Adipocyte (in vitro differentiated cells): Measurements from ENCODE around the gene NUP58.

ENCODE experiments used
- DNase-seq: peaks from one replicate; pipeline ENCODE4 v3.0.0-alpha.2; 2015; ENCODE audit warnings: low read depth
- H3K27me3 ChIP-seq: replicated peaks from 2 replicates; pipeline ENCODE4 v1.7.0; 2013; ENCODE audit warnings: mild to moderate bottlenecking, low read length, moderate library complexity; ENCODE audit not compliant: control insufficient read depth, insufficient read depth
- H3K36me3 ChIP-seq: 2 replicates; pipeline ENCODE4 v1.7.0; 2013; ENCODE audit warnings: low read length, mild to moderate bottlenecking, moderate library complexity; ENCODE audit not compliant: control insufficient read depth, insufficient read depth, severe bottlenecking
- H3K4me1 ChIP-seq: 2 replicates; pipeline ENCODE4 v1.7.0; 2013; ENCODE audit warnings: mild to moderate bottlenecking, low read length, moderate library complexity; ENCODE audit not compliant: control insufficient read depth, insufficient read depth
- H3K4me3 ChIP-seq: 2 replicates; pipeline ENCODE4 v1.7.0; 2013; ENCODE audit warnings: mild to moderate bottlenecking, low read length, moderate library complexity
- H3K9ac ChIP-seq: 2 replicates; pipeline ENCODE4 v1.7.0; 2013; ENCODE audit warnings: mild to moderate bottlenecking, low read length, moderate library complexity
- H3K9me3 ChIP-seq: 2 replicates; pipeline ENCODE4 v1.7.0; 2013; ENCODE audit warnings: mild to moderate bottlenecking, low read length, moderate library complexity; ENCODE audit not compliant: control insufficient read depth

NUP58 gene

DNA sequence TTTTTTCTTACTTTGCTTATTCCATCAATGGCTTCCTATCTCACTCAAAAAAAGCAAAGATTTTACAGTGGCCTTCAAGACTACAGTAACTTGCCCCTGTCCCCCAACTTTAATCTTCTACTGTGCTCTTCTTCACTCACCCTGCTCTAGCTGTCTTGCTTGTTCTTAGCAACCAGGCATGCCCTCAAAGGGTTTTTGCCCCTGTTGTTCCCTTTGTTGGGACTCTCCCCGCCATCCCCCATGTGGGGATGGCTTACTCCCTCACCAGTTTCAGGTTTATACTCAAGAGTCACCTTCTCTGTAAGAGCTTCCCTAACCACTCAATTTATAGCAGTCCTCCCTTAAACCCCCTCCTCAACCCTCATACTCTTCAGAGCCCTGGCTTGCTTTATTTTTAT lies 19.5 kb upstream of the NUP58 start:
- peaks cover 8% of the 10 kb centered on the region for H3K4me1 ChIP-seq
- DNase-seq: no peak
- H3K9ac ChIP-seq: no peak overlapping the region

DNA sequence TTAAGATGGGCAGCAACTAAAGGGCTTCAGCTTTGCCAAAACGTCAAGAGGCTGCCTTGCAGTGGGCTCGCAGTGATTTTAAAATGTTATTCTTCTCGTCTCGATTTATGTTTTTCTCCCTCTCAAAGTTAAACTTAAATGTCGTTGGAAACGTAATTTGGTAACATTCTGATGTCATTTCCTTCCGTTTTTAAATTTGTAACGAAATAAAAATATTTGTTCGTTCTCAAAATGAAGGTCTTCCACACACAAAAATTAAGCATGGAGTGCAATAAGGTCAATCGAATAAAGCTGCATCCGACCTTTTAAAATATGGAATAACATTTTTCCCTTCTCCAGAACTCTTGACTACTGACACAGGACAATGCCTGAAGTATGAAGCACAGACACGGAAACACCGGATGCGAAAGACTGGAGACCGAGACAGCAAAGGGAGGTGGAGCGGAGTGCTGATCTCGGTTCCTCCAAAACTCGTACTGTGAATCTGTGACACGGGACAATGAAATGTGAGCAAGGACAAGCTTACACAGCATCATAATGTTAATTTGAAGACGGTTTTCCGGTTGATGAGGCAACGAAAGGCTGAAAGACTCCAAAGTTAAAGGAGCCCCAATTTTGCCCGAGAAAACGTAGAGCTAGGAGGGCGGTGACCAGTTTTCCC lies 15.0 kb upstream of the NUP58 start:
- Histone ChIP-seq H3K36me3 (no peaks in the 10 kb centered on the region), H3K4me3 (peak overlapping the region; percentile 96), H3K27me3 (no peaks in the 10 kb centered on the region), H3K4me1 (peaks cover 8% of the 10 kb centered on the region), H3K9ac (peak overlapping the region; percentile 94), H3K9me3 (no peaks in the 10 kb centered on the region)
- DNase-seq: peak; percentile 78

More for the DNA sequence above, 19.5 kb upstream of the NUP58 start:
- no peaks in the 10 kb centered on the region for H3K27me3 ChIP-seq
- no peaks in the 10 kb centered on the region for H3K36me3 ChIP-seq
- H3K9me3 ChIP-seq: no peaks in the 10 kb centered on the region
- no peak overlapping the region for H3K4me3 ChIP-seq

DNA sequence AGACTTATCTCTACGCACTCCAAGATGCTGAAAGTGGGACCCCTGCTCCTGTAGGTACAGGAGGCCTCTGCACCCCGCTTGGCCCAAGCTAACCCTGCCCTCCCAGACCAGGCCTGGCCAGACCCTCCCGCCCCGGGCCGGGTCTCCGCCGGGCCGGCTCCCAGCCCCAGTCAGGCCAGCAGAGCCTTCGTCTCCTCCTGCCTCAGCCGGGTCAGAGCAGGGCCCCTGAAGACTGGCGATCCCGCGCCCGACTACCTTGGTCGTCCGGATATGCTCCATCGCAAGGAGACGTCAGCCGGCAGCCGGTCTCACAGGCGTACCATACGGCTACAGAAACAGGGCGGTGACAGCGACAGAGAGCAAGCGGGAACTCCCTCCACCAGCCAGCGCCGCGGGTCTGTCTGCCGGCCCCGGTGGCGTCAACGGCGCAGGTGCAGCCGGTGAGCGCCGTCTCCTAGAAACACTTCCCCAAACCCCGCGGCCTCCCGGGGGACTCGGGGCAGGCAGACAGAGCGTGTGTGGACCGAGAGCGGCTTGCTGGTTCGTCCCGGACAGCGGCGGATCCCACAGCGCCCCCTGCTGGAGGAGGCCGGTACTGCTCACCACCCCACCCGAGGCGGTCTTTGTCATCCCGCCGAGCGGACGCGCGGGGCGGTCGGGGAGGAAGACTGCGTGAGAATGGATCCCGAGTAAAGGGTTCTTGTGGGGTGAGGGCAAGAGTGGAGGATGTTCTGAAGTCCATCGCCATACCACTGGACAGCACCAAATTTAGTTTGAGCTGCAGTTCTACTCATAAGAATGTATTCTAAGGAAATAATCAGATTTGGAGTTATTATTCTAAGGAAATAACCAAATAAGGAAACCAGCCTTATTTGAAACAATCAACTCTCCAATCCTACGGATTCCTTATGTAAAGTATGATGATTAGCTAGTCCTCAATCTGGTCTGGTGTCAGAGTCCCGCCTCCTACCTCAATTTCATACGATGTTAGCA lies 14.2 kb upstream of the NUP58 start, which contains the start of gene MTMR6:
TSS of gene MTMR6 (minus strand) at position 520 of the 993 bp plus-strand sequence. CDS start at position 279, 241 bp downstream.
- Histone ChIP-seq H3K4me3 (peak within 1 kb of the TSS; percentile 96), H3K27me3 (no peaks in the 10 kb centered on the region), H3K4me1 (peaks cover 8% of the 10 kb centered on the region), H3K36me3 (no peaks in the 10 kb centered on the region), H3K9me3 (no peaks in the 10 kb centered on the region), H3K9ac (peak within 1 kb of the TSS; percentile 94)
- DNase-seq: peak; percentile 95

DNA sequence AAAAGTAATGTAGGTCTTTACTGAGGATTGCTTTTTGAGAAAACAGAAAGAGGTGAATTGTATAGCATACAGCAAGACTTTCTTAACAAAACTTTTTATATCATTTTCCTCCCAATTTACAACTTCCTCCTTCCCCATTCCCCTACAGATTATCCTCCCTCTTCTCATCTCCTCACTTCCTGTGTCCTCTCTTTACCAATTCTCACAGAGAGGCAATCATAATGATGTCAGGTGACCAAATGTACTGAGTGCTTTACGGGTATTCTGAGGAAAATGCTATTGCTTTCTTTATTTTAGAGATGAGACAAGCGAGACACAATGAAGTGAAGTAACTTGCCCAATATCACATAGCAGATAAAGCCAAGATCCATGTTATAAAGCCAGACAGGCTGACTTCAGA lies 12.5 kb upstream of the NUP58 start:
- Histone ChIP-seq H3K9ac (no peak overlapping the region), H3K9me3 (no peaks in the 10 kb centered on the region), H3K36me3 (no peaks in the 10 kb centered on the region), H3K4me1 (peaks cover 8% of the 10 kb centered on the region), H3K4me3 (no peak overlapping the region), H3K27me3 (no peaks in the 10 kb centered on the region)
- DNase-seq: no peak

DNA sequence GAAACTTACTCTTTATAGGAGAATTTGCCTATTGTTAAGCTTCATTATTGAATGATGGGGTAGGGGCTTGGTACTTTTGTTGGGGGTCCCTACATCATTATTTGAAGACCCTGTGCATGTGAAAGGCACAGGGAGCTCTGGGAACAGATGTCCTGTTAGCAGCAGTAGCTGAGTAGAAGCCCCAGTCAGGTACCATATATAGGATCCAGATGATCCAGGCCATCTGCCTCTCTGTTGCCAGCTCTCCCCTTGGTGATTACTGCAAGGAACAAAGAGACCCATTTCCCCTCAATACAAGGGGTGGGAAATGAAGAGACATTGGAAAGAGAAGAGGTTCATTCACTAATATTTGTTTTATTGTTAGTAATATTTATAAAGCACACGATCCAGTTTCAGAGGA lies 9.7 kb upstream of the NUP58 start:
- Histone ChIP-seq H3K9ac (no peak overlapping the region), H3K27me3 (peaks cover 13% of the 10 kb centered on the region), H3K4me3 (no peak overlapping the region), H3K9me3 (no peaks in the 10 kb centered on the region), H3K4me1 (no peaks in the 10 kb centered on the region), H3K36me3 (no peaks in the 10 kb centered on the region)
- DNase-seq: no peak

DNA sequence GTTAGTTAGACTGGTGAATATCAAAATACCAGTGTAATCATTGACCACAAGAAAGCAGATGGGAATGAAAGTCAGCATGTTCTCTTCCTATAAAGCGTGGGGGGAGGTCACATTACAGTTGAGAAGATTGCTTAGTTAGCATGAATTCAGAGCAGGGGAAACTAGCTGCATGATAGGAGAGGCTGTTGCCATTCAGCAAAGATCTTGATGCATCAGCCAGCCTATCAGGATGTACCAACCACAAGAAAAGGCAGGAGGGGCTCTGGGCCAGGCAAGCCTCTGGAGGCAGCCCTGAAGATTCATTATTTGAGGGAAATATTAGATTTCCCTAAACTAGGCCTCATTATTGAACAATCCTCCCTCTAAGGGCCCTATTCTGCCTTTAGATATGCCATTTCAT lies 9.1 kb upstream of the NUP58 start:
- Histone ChIP-seq H3K4me3 (no peak overlapping the region), H3K9ac (no peak overlapping the region), H3K36me3 (no peaks in the 10 kb centered on the region), H3K27me3 (peaks cover 16% of the 10 kb centered on the region), H3K9me3 (no peaks in the 10 kb centered on the region), H3K4me1 (no peaks in the 10 kb centered on the region)
- no peak for DNase-seq

DNA sequence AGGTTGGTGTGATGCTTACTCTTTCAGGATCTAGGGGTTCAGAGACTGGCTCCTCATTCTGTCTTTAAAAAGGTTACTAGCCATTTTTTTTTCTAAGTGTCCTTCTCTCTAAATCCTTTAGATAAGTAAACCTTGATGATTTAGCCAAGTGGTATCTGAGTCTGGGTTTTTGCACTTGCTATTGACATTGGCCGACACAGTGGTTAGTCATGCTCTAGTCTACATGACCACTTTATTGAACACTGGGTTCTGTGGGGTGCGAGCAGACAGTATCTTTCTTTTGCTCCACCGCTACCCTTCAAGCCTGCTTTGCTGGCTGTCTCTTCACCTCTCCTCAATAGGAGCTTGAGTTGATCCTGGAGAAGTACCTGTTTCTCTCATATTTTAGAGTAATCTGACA lies 6.2 kb upstream of the NUP58 start:
- no peak for DNase-seq
- Histone ChIP-seq H3K9ac (no peak overlapping the region), H3K4me3 (no peak overlapping the region), H3K4me1 (no peaks in the 10 kb centered on the region), H3K27me3 (peaks cover 16% of the 10 kb centered on the region), H3K36me3 (no peaks in the 10 kb centered on the region), H3K9me3 (no peaks in the 10 kb centered on the region)

DNA sequence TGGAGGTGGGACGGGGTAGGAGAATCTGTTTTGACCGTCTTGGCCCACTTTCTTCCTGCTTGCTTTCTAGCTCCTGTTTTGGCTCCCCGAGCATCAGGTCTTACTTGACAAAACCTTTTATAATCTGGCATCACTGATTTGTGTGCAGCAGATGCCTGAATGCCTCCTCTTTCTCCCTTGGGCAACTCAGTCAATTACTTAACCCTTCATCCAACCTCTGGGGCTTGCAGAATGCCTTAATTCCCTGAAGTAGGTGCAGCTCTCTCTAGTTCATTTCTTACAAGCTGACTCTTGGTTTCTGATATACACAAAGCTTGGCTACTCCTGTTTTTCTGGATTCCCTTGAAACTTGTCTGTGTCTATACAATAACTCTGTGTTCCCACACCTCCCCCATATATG lies 5.7 kb upstream of the NUP58 start:
- H3K9ac ChIP-seq: no peak overlapping the region
- H3K27me3 ChIP-seq: peaks cover 16% of the 10 kb centered on the region
- H3K4me3 ChIP-seq: no peak overlapping the region
- no peak for DNase-seq
- H3K9me3 ChIP-seq: no peaks in the 10 kb centered on the region
- H3K4me1 ChIP-seq: no peaks in the 10 kb centered on the region
- no peaks in the 10 kb centered on the region for H3K36me3 ChIP-seq

DNA sequence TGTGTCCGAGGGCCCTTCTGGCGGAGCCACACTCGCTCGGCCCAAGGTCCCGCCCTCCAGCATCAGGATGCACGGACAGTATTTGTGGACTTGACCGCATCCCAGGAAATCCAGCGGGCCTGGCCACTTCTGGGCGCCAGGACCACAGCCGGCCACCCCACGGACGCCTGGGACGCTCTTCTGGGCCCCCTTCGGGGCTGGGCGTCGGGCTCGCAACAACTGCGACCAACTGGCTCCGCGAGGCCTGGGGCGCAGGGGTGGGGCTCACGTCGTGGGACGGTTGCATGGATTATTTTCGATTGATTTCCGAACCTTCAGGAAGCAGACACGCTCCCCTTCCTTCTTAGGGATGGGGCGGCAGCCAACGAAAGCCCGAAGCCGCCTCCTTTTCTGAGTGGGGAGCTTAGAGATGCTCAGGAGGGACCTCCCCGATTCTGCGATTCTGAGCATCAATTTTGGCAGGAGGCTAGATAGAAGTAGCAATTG lies 521 bp upstream of the NUP58 start:
- H3K36me3 ChIP-seq: peaks cover 6% of the 10 kb centered on the region
- peak overlapping the region; percentile 98 for H3K4me3 ChIP-seq
- peaks cover 13% of the 10 kb centered on the region for H3K4me1 ChIP-seq
- H3K9ac ChIP-seq: peak overlapping the region; percentile 96
- H3K9me3 ChIP-seq: no peaks in the 10 kb centered on the region
- H3K27me3 ChIP-seq: peaks cover 10% of the 10 kb centered on the region
- DNase-seq: no peak

DNA sequence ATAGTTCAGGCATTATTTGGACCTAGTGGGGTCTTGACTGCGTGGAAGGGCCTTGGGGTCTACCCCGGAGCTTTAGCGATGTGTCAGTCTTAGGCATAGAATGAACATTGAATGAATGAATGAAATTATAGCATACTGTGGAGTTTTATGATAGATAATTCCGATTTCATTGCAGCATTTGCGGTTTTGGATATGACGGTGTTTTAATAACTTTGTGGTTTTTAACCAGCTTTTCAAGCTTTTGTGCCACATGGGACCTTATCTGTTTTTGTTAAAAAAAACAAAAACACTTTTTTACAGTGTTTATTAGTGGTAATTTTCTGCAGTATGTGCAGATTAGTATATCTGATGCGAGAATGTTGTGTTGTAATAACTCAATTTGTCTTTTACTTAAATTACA lies 696 bp downstream of the NUP58 start:
- Histone ChIP-seq H3K36me3 (peaks cover 6% of the 10 kb centered on the region), H3K9me3 (no peaks in the 10 kb centered on the region), H3K27me3 (no peaks in the 10 kb centered on the region), H3K9ac (peak overlapping the region; percentile 96), H3K4me1 (peaks cover 13% of the 10 kb centered on the region), H3K4me3 (peak overlapping the region; percentile 98)
- no peak for DNase-seq
